Pancreas (tissue), 10 donors: ENCODE results near the gene KIF16B. TPM values are rescaled to one million over a fixed set of nuclear protein-coding genes. Genes with fewer than 3 reads are reported as not detected.
A peak's percentile ranks its signal among the peaks of the same experiment; 100 is the strongest.

Source experiments
- ATAC-seq, 4 donors: fragments of 200-7000 bp; cut with Tn5 transposase; one replicate each; pipeline versions ENCODE4 v1.8.0 to v1.9.1; 2020; ENCODE audit warnings: mild to moderate bottlenecking in 4 of 4, moderate library complexity in 4 of 4
- DNase-seq, 6 donors: peaks; one replicate each; pipeline ENCODE4 v3.0.0-alpha.2; 2020
- FAIRE-seq: peaks from 2 replicates; lab custom pipeline; 2012; peaks lifted over from hg19 to GRCh38; lab: Jason Lieb, UNC
- H3K27ac ChIP-seq, 4 donors: fragments of 200-600 bp; sonication (generic); 1 replicate in 3 of 4; 2 replicates in 1 of 4; pipeline versions ENCODE4 v1.5.0 to v1.8.0; 2020
- H3K27me3 ChIP-seq, 4 donors: fragments of 200-600 bp; one replicate each; pipeline ENCODE4 v1.8.0; 2021
- H3K36me3 ChIP-seq, 3 donors: fragments of 200-600 bp; sonication (generic) in 1 of 3; one replicate each; pipeline versions ENCODE4 v1.5.0 to v1.8.0; 2020 to 2021
- H3K4me1 ChIP-seq, 3 donors: fragments of 200-600 bp; one replicate each; pipeline ENCODE4 v1.8.0; 2021
- H3K4me3 ChIP-seq, 4 donors: fragments of 200-600 bp; sonication (generic) in 2 of 4; one replicate each; pipeline versions ENCODE4 v1.5.0 to v1.8.0; 2020 to 2021
- H3K9me3 ChIP-seq, 4 donors: fragments of 200-600 bp; one replicate each; pipeline ENCODE4 v1.8.0; 2021
- WGBS, 2 donors: extraction: QIAGEN DNeasy Blood & Tissue Kit; methylation state at CpG; one replicate each; pipeline ENCODE4 v1.1.7; 2013; 5-methylcytosine and 5-hydroxymethylcytosine counted together
- intact Hi-C, 3 donors: fragments of 100-400 bp; cut with DNase I; formaldehyde crosslinking; loops; one replicate each; pipeline versions ENCODE4 v1.11.1 to v1.14.2; 2022
- polyA plus RNA-seq, 2 donors: library from polyadenylated mRNA; stranded (reverse); fragments of 200-250 nt; gene quantifications; one replicate each; pipeline ENCODE4 v1.2.3, GENCODE V29; 2013
- total RNA-seq, 6 donors: library from RNA; stranded (reverse); fragmentation: NEBNext Ultra II Directional in 4 of 6; extraction: Animal tissue kit (Norgen Biotek cat#: 25700) in 4 of 6; gene quantifications; one replicate each; pipeline versions ENCODE4 v1.2.1 to v1.2.4, GENCODE V29; 2021 to 2023
- TF ChIP-seq, protein P1 (sequence below), 4 donors: fragments of 200-600 bp; sonication (generic) in 3 of 4; IDR thresholded peaks; one replicate each; pipeline versions ENCODE4 v1.5.0 to v1.8.0; 2021; ENCODE audit warnings: antibody characterized with exemption in 4 of 4
- donor health status: healthy with polysubstance abuse.
- donor health status: DM: no; HTN: no; CAD: no; lungs with moderate emphysema.
- donor health status: DM: no; HTN: no; CAD: no.
- donor health status: control.
- donor health status: control.
- donor health status: Bipolar disorder and iron deficiency.
- donor health status: DM: yes; HTN: yes; CAD: no.
- donor health status: DM: no; HTN: no; CAD: no.
- donor health status: DM: no; HTN: no; CAD: no.
- donor health status: DM: yes; HTN: yes; CAD: no.

The KIF16B gene
- total and polyA plus RNA-seq, 8 donors: 4.4 to 12.2 (median 7.3) TPM

DNA sequence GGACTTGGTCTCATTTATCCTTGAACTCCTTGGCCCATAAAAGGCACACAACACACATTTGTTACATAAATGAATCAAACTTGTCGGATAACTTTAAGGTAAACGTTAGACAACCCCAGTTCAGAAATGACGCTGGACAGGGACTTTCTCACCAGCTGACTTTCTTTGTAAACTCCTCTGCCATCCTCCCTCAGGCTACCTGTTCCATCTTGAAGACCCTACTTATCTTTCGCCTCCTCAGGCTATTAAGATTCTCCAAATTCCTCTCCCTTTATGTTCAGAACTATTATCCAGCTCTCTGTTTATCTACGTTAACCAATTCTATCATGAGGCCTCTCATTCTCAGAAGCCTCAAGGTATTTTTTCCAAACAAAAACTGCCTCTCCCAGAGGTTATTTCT, 47.7 kb upstream of the KIF16B start:
- no peak for DNase-seq
- FAIRE-seq: no peak
- intact Hi-C loops: loop anchor here in 1 of 3 donors (10.0 kb wide), 1 partner anchor 116 kb away; no protein-coding TSS in a partner anchor
- Histone ChIP-seq H3K9me3 (no peaks in the 10 kb centered on the region), H3K36me3 (no peaks in the 10 kb centered on the region), H3K27me3 (no peaks in the 10 kb centered on the region), H3K4me3 (no peak overlapping the region), H3K27ac (no peak overlapping the region), H3K4me1 (no peaks in the 10 kb centered on the region)
- WGBS, 2 donors: 64 to 68% methylated on average over 5 of the region's 5 CpGs
- no peak for ATAC-seq
- TF ChIP-seq, protein P1, sequence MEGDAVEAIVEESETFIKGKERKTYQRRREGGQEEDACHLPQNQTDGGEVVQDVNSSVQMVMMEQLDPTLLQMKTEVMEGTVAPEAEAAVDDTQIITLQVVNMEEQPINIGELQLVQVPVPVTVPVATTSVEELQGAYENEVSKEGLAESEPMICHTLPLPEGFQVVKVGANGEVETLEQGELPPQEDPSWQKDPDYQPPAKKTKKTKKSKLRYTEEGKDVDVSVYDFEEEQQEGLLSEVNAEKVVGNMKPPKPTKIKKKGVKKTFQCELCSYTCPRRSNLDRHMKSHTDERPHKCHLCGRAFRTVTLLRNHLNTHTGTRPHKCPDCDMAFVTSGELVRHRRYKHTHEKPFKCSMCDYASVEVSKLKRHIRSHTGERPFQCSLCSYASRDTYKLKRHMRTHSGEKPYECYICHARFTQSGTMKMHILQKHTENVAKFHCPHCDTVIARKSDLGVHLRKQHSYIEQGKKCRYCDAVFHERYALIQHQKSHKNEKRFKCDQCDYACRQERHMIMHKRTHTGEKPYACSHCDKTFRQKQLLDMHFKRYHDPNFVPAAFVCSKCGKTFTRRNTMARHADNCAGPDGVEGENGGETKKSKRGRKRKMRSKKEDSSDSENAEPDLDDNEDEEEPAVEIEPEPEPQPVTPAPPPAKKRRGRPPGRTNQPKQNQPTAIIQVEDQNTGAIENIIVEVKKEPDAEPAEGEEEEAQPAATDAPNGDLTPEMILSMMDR (IDR thresholded peaks at IDR 0.05): no peak

DNA sequence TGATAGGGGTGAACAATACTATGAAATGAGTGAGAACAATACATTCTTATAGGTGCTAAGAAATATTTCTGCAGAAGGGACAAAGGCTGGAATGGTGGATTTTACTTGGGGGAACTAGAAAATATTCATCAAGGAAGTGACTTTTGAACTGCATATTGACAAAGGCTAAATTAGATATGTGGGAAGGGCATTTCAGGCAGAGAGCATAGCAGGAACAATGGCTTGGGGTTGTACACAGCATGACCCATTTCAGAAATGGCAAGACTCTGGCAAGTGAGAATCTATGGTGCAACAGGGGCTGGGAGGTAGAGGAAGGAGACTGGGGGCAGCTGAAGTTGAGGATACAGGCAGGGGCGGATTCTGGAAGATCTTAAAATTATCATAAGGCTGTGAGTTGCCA, 46.7 kb upstream of the KIF16B start:
- Histone ChIP-seq H3K4me1 (no peaks in the 10 kb centered on the region), H3K27me3 (no peaks in the 10 kb centered on the region), H3K9me3 (no peaks in the 10 kb centered on the region), H3K27ac (no peak overlapping the region), H3K4me3 (no peak overlapping the region), H3K36me3 (no peaks in the 10 kb centered on the region)
- DNase-seq: no peak
- TF ChIP-seq, protein P1 (IDR thresholded peaks at IDR 0.05): no peak
- intact Hi-C loops: loop anchor here in 1 of 3 donors (10.0 kb wide), 1 partner anchor 115 kb away; no protein-coding TSS in a partner anchor
- ATAC-seq: no peak
- no peak for FAIRE-seq
- WGBS, 2 donors: 94 to 97% methylated on average over 1 of the region's 1 CpG

DNA sequence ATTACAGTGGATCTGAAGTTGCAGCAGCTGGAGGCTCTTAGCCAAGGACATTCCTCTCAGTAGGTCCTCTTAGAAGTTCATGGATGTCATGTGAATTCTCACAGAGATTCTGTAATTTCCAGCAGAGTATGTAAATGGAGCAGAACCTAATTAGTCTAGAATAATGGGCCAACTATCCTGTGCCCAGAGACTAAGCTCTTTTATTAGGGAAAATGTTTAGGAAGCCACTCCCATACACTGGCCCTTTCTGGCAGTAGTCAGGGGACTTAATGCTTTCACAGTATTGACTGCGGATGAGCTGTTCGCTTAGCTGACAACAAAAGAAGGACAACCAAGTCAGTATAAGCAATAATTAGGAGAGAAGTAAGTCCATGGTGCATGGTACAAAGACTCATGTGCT, 43.8 kb upstream of the KIF16B start:
- TF ChIP-seq, protein P1 (IDR thresholded peaks at IDR 0.05): no peak
- intact Hi-C loops: no loop called here
- FAIRE-seq: no peak
- H3K27me3 ChIP-seq: no peaks in the 10 kb centered on the region
- no peak for ATAC-seq
- DNase-seq: no peak
- H3K36me3 ChIP-seq: no peaks in the 10 kb centered on the region
- no peak overlapping the region for H3K27ac ChIP-seq
- WGBS, 2 donors: 97% methylated on average over 2 of the region's 2 CpGs
- no peaks in the 10 kb centered on the region for H3K9me3 ChIP-seq
- H3K4me3 ChIP-seq: no peak overlapping the region
- no peaks in the 10 kb centered on the region for H3K4me1 ChIP-seq

DNA sequence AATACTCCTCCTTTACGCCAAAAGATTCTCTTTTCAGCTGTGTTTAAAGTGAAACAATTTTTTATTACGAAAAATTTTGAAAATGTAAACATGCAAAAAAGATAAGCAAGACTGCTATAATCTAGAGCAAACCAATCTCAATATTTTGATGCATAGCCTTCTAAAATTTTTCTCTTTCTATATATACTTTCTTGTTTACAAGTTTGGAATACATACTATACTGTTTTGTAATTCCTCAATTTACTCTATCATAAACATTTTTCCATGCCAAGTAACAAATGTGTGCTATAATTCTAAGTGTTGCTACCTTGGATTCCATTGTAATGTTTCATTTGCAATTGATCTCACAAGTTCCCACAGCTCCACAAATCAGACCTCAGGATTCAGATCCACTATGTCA, 43.1 kb upstream of the KIF16B start:
- H3K27ac ChIP-seq: no peak overlapping the region
- no peak for ATAC-seq
- H3K9me3 ChIP-seq: no peaks in the 10 kb centered on the region
- no peaks in the 10 kb centered on the region for H3K27me3 ChIP-seq
- no peaks in the 10 kb centered on the region for H3K36me3 ChIP-seq
- TF ChIP-seq, protein P1 (IDR thresholded peaks at IDR 0.05): no peak
- no peak for DNase-seq
- H3K4me1 ChIP-seq: peaks cover 0 to 3% (median 0%) of the 10 kb centered on the region in 3 donors
- H3K4me3 ChIP-seq: no peak overlapping the region
- 71 to 72% methylated on average over 2 of the region's 2 CpGs for WGBS, 2 donors
- FAIRE-seq: no peak
- intact Hi-C loops: no loop called here

DNA sequence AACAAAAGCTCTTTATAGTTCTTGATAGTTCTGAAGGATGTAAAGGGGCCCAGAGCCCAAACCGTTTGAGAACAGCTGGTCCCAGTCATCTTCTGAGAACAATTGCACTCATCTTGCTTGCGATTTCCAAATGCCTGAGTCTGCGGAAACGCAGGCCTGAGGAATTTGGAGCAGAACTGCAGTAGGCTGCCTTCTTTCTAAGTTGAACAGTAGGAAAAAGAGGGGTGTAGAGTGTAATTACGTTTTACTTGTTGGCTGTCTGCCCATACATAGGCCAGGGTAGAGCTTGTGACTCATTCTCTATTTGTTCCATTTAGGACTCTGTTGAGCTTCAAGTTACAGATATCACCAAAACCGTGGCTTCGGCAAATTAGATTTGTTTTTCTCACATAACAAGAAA, 42.0 kb upstream of the KIF16B start:
- H3K4me3 ChIP-seq: no peak overlapping the region
- intact Hi-C loops: no loop called here
- H3K9me3 ChIP-seq: no peaks in the 10 kb centered on the region
- TF ChIP-seq, protein P1 (IDR thresholded peaks at IDR 0.05): no peak
- WGBS, 2 donors: 66 to 69% methylated on average over 7 of the region's 7 CpGs
- FAIRE-seq (no peak), ATAC-seq (peak in 3 of 4 donors; percentile 40 to 50 (median 43)), DNase-seq (no peak)
- peaks cover 0 to 5% (median 0%) of the 10 kb centered on the region in 3 donors for H3K4me1 ChIP-seq
- no peaks in the 10 kb centered on the region for H3K36me3 ChIP-seq
- no peak overlapping the region for H3K27ac ChIP-seq
- H3K27me3 ChIP-seq: no peaks in the 10 kb centered on the region
